ENCODE results near the gene PCNX1.
A peak's percentile ranks its signal among the peaks of the same experiment; 100 is the strongest.

Gene PCNX1

GRCh38 chr14:70889555-70889954, 17.7 kb upstream of the PCNX1 start:
- no peak for DNase-seq

- DNase-seq: no peak
Observed at GRCh38 chr14:70890826-70891659, 16.2 kb upstream of the PCNX1 start.

- DNase-seq: no peak
Observed at GRCh38 chr14:70891737-70892136, 15.5 kb upstream of the PCNX1 start.

- DNase-seq: no peak
Observed at GRCh38 chr14:70893062-70893845, 14.0 kb upstream of the PCNX1 start.

GRCh38 chr14:70893858-70894291, 13.4 kb upstream of the PCNX1 start:
- DNase-seq: no peak

GRCh38 chr14:70894868-70895267, 12.4 kb upstream of the PCNX1 start:
- DNase-seq: no peak

GRCh38 chr14:70896317-70896716, 10.9 kb upstream of the PCNX1 start:
- DNase-seq: no peak

GRCh38 chr14:70896981-70897380, 10.3 kb upstream of the PCNX1 start:
- DNase-seq: no peak

- DNase-seq: no peak
Observed at GRCh38 chr14:70897464-70897863, 9.8 kb upstream of the PCNX1 start.

- no peak for DNase-seq
Observed at GRCh38 chr14:70898111-70898745, 9.0 kb upstream of the PCNX1 start.

- DNase-seq: no peak
Observed at GRCh38 chr14:70901269-70901668, 6.0 kb upstream of the PCNX1 start.

- DNase-seq: no peak
Observed at GRCh38 chr14:70902184-70902583, 5.1 kb upstream of the PCNX1 start.

- DNase-seq: no peak
Observed at GRCh38 chr14:70904373-70904772, 2.9 kb upstream of the PCNX1 start.

- no peak for DNase-seq
Observed at GRCh38 chr14:70905301-70905700, 2.0 kb upstream of the PCNX1 start.

GRCh38 chr14:70906793-70907175, 475 bp upstream of the PCNX1 start:
- DNase-seq: no peak

GRCh38 chr14:70907996-70908934, 1.0 kb downstream of the PCNX1 start:
- DNase-seq: peak; percentile 19

- DNase-seq: no peak
Observed at GRCh38 chr14:70908935-70909641, 1.8 kb downstream of the PCNX1 start.

- no peak for DNase-seq
Observed at GRCh38 chr14:70909733-70910614, 2.7 kb downstream of the PCNX1 start.

- no peak for DNase-seq
Observed at GRCh38 chr14:70915415-70915814, 8.2 kb downstream of the PCNX1 start.

- no peak for DNase-seq
Observed at GRCh38 chr14:70916300-70916699, 9.0 kb downstream of the PCNX1 start.

- DNase-seq: no peak
Observed at GRCh38 chr14:70916799-70917198, 9.5 kb downstream of the PCNX1 start.
